AG20443 (cell line): ENCODE results near the gene PPARG.

ENCODE experiments used
- DNase-seq: peaks from one replicate; pipeline ENCODE4 v3.0.0; 2012; ENCODE audit warnings: low spot score, mixed read lengths

PPARG gene

GRCh38 chr3:12313519-12313918 lies 24.6 kb downstream of the PPARG start:
- DNase-seq = no peak

- no peak for DNase-seq
These were observed 27.4 kb downstream of the PPARG start for GRCh38 chr3:12316253-12316652.

GRCh38 chr3:12316729-12317351 lies 28.0 kb downstream of the PPARG start:
- DNase-seq = no peak

GRCh38 chr3:12317914-12318313 lies 29.0 kb downstream of the PPARG start:
- no peak for DNase-seq

- no peak for DNase-seq
These were observed 30.1 kb downstream of the PPARG start for GRCh38 chr3:12318758-12319621.

- no peak for DNase-seq
These were observed 32.1 kb downstream of the PPARG start for GRCh38 chr3:12321015-12321414.

GRCh38 chr3:12323237-12323636 lies 34.4 kb downstream of the PPARG start:
- no peak for DNase-seq

GRCh38 chr3:12325586-12326515 lies 37.0 kb downstream of the PPARG start:
- no peak for DNase-seq

GRCh38 chr3:12327021-12327420 lies 38.2 kb downstream of the PPARG start:
- no peak for DNase-seq

GRCh38 chr3:12328132-12328836 lies 39.4 kb downstream of the PPARG start:
- no peak for DNase-seq

GRCh38 chr3:12328837-12329462 lies 40.1 kb downstream of the PPARG start:
- DNase-seq = no peak

GRCh38 chr3:12334786-12335185 lies 45.9 kb downstream of the PPARG start:
- no peak for DNase-seq

GRCh38 chr3:12335421-12335820 lies 46.6 kb downstream of the PPARG start:
- DNase-seq = no peak

- DNase-seq = no peak
These were observed 47.2 kb downstream of the PPARG start for GRCh38 chr3:12336099-12336498.

- DNase-seq = no peak
These were observed 50.0 kb downstream of the PPARG start for GRCh38 chr3:12338595-12339546.

- no peak for DNase-seq
These were observed 51.0 kb downstream of the PPARG start for GRCh38 chr3:12339701-12340480.

GRCh38 chr3:12340506-12340905 lies 51.6 kb downstream of the PPARG start:
- DNase-seq = no peak

GRCh38 chr3:12342151-12342550 lies 53.3 kb downstream of the PPARG start:
- no peak for DNase-seq

- no peak for DNase-seq
These were observed 54.2 kb downstream of the PPARG start for GRCh38 chr3:12343047-12343501.
